ENCODE results near the gene SNX2.

Gene SNX2

DNA sequence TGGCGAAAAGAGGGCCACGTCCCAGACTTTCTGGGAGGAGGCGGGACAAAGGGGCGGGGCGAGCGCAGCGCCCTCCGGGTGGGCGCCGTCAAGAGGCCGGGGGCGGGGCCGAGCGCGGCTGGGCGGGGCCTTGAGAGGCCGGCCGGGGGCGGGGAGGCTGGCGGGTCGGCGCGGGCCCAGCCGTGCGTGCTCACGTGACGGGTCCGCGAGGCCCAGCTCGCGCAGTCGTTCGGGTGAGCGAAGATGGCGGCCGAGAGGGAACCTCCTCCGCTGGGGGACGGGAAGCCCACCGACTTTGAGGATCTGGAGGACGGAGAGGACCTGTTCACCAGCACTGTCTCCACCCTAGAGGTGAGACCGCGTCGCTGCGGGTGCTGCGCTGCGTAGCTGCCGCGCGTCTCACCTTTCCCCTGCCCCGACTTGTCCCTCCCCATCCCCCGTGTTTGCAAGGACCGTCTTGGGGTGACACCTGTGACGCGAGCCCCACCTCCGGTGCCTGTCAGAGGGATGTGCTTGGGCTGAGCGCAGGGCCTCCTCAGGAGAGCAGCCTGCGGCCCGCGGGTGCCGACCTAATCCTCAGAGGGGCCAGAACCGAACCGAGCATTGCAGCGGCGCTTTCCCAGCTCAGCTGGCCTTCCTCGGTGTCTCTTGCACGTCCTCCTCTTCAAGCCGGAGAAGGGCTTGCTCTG lies at the start of gene SNX2:
SNX2 (plus strand) TSS at position 220 of the 689 bp plus-strand sequence; CDS start at position 244, 24 bp downstream.
- TF ChIP-seq, protein P1, sequence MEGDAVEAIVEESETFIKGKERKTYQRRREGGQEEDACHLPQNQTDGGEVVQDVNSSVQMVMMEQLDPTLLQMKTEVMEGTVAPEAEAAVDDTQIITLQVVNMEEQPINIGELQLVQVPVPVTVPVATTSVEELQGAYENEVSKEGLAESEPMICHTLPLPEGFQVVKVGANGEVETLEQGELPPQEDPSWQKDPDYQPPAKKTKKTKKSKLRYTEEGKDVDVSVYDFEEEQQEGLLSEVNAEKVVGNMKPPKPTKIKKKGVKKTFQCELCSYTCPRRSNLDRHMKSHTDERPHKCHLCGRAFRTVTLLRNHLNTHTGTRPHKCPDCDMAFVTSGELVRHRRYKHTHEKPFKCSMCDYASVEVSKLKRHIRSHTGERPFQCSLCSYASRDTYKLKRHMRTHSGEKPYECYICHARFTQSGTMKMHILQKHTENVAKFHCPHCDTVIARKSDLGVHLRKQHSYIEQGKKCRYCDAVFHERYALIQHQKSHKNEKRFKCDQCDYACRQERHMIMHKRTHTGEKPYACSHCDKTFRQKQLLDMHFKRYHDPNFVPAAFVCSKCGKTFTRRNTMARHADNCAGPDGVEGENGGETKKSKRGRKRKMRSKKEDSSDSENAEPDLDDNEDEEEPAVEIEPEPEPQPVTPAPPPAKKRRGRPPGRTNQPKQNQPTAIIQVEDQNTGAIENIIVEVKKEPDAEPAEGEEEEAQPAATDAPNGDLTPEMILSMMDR (IDR thresholded peaks at IDR 0.05; ENCODE audit: borderline replicate concordance, insufficient read depth, low read depth, low read length) = 0 out of 2 replicates have a peak, but pooled peaks have one; percentile 42
- peak within 1 kb of the TSS; percentile 92 for H3K4me3 ChIP-seq (ENCODE audit: low read depth, low read length)

- TF ChIP-seq, protein P1 (IDR thresholded peaks at IDR 0.05; ENCODE audit: borderline replicate concordance, insufficient read depth, low read depth, low read length) = no peak
- no peak overlapping the region for H3K4me3 ChIP-seq (ENCODE audit: low read depth, low read length)
These were observed 47.8 kb upstream of the SNX2 start for GRCh38 chr5:122727112-122727541.

- TF ChIP-seq, protein P1 (IDR thresholded peaks at IDR 0.05; ENCODE audit: borderline replicate concordance, insufficient read depth, low read depth, low read length) = no peak
- H3K4me3 ChIP-seq (ENCODE audit: low read depth, low read length) = no peak overlapping the region
These were observed 44.8 kb upstream of the SNX2 start for GRCh38 chr5:122730037-122730436.

GRCh38 chr5:122730456-122730855 lies 44.4 kb upstream of the SNX2 start:
- TF ChIP-seq, protein P1 (IDR thresholded peaks at IDR 0.05; ENCODE audit: borderline replicate concordance, insufficient read depth, low read depth, low read length) = no peak
- H3K4me3 ChIP-seq (ENCODE audit: low read depth, low read length) = no peak overlapping the region

GRCh38 chr5:122736086-122736845 lies 38.6 kb upstream of the SNX2 start:
- TF ChIP-seq, protein P1 (IDR thresholded peaks at IDR 0.05; ENCODE audit: borderline replicate concordance, insufficient read depth, low read depth, low read length) = 0 out of 2 replicates have a peak, but pooled peaks have one; percentile 15
- no peak overlapping the region for H3K4me3 ChIP-seq (ENCODE audit: low read depth, low read length)

GRCh38 chr5:122738088-122738487 lies 36.8 kb upstream of the SNX2 start:
- H3K4me3 ChIP-seq (ENCODE audit: low read depth, low read length) = no peak overlapping the region
- TF ChIP-seq, protein P1 (IDR thresholded peaks at IDR 0.05; ENCODE audit: borderline replicate concordance, insufficient read depth, low read depth, low read length) = no peak
